Measurements from ENCODE around the gene CYP3A4.
"Not testable (repeated sequence)": the region's sequence is repeated elsewhere in the genome, so short reads cannot be mapped to it uniquely, and the experiment has no call there.

Gene CYP3A4

DNA sequence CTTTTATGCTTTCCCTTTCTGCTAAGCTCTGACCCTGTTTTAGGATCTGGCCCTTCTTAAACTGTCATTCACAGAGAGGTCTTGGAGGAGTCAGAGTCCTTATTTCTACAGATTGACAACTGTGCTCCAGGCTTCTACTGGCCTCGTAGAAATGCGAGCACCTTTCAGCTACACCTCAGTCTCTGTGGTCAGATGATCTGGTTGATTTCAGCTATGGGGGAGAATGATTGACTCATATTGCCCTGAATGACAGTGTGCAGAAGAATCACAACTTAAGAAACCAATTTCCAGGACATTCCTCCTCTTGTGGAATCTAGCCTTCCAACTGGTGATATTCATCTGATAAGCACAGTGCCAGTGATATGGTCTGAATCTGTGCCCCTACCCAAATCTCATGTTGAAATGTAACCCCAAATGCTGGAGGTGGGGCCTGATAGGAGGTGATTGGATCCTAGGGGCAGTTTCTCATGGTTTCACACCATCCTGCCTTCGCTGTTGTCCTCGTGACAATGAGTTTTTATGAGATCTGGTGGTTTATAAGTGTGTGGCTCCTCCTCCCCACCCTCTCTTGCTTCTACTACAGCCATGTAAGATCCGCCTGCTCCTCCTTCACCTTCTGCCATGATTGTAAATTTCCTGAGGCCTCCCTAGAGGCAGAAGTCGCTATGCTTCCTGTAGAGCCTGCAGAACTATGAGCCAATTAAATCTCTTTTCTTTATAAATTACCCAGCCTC, 35.0 kb downstream of the CYP3A4 start:
- no peak for DNase-seq

DNA sequence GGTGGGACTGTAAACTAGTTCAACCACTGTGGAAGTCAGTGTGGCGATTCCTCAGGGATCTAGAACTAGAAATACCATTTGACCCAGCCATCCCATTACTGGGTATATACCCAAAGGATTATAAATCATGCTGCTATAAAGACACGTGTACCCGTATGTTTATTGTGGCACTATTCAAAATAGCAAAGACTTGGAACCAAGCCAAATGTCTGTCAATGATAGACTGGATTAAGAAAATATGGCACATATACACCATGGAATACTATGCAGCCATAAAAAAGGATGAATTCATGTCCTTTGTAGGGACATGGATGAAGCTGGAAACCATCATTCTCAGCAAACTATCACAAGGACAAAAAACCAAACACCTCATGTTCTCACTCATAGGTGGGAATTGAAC, 37.1 kb downstream of the CYP3A4 start:
- DNase-seq, result not testable (repeated sequence)

DNA sequence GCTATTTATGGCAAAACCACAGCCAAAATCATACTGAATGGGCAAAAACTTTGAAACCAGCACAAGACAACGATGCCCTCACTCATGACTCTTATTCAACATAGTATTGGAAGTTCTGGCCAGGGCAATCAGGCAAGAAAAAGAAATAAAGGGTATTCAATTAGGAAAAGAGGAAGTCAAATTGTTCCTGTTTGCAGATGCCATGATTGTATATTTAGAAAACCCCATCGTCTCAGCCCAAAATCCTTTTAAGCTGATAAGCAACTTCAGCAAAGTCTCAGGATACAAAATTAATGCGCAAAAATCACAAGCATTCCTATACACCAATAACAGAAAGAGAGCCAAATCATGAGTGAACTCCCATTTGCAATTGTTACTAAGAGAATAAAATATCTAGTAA, 38.6 kb downstream of the CYP3A4 start:
- DNase-seq, result not testable (repeated sequence)

DNA sequence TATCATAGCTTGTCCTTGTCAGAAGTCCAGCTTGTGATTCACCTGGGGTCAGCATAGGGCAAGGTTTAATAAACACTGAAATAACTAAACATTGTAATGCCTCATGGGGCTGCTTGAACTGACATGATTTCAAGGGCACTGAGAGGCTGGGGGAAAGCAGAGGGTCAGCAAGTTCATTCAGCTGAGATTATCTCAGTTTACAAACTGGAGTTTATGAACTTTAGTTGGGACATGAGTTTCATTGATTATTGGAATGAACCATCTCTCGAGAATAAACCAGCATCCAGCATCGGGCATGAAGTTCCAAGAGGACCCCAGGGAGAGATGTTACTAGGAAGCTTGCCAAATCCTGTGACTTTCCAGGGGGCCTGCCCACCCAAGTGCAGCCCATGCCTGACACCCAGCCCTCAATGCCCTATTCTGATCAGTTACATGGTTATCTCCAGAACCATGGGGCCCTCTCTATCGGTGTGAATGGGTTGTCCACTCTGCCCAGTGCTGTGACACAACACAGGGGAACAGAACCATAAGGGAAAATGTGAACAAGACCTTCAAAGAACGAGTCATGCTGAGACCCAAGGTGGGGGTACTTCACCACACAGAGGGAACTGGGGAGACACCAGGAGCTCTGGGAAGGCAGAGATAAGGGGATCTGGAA, 41.1 kb downstream of the CYP3A4 start:
- DNase-seq, result no peak

DNA sequence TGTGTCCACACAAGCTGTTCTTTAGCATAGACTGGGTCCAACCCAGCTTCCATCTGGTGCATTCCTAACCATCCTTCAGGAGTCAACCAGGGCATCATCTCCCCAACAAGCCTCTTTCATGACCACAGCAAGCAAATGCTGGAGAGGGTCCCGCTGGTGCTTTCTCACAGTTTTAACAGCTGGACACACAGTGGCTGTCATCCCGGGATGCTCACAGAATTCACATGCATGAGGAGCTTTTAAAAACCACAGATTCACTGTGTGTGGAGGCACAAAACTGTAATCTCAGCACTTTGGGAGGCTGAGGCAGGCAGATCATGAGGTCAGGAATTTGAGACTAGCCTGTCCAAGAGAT, 42.6 kb downstream of the CYP3A4 start:
- DNase-seq, result no peak

DNA sequence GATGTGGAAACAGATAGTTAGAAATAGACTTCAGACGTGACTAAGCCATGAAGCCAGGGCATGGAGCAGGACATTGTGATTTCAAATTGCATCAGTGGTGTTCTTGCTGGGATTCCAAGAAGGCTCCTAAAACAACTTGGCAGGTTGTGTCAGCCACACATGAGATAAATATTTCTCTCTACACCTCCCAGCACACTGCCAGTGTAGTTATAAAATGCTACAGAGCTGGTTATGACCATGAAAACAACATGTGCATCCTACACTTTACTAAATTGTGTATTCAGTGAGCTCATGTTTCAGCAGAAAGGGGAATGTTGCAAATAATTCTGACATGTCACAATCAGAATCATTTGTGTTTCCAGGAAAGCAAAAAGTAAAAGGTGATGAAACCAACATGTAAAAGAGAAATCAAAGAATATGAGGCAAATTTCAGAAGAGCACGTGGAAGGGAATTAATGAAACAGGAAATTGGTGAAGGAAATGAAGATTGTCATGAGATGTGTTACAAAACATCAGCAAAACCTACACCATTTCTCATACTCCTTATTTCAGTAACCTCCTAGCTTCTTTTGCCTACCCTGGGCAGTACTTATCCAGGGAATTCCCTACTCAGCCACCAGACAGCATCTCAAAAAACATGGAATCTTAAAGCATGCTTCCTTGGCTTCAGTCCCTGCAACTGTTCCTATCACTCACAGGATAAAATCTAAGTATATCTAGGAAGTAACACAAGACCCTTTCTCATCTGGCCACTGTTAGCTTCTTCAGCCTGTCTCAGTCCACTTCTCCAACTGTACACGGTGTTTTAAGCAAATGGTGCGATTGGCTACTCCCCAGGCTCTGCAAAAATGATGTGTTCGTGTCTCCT, 43.2 kb downstream of the CYP3A4 start:
- no peak for DNase-seq

DNA sequence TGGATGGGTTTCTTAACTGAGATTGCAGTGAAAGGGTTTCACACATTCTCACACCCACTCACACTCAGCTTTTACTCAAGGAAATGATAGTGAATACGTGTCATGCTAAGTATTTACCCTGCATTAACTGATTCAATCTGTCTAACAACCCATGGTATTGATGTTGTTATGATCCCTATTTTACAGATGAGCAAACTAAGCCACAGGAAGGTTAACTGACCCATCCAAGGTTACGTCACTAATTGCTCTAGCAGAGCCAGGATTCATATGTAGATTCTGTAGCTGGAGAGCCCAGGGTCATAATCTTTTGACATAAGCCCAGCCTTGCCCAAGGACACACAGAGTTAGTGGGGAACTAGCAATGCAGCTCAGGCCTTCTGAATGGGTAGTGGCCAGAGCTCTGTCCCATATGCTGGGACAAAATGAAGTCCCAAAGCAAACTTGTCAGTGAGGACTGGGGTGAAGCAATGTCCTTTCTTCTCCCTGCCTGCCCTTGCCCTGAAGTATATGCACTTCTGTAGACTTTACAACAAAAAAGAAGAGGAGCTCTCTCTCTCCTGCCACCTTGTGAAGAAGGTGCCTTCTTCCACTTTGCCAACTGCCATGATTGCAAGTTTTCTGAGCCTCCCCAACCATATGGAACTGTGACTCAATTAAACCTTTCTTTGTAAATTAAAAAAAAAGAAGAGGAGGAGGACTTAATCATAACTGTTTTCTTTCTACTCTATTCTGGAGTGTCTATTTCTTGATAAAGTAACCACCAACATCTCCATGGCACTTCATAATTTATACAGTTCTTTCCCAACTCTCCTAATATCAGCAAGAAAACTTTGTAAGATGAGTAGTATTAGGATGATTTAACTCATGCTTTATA, 44.0 kb downstream of the CYP3A4 start:
- no peak for DNase-seq

DNA sequence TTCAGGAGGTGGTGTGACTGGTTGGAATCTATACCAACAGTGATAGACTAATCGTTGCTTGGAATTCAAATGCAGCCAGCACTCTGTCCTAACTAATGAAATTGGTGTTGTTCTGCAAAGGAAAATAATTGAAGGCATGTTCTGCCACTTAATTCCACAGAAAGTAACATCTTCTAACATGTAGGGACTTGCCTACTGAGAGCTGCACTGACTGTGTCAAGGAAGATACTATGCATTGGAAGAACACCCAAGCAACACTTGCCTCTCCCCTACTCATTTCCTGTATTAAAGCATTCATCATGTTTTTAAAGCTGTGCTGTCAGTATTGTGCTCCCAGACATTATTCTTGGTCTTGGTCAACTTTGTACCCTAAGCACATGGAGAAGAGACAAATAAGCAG, 46.3 kb downstream of the CYP3A4 start:
- no peak for DNase-seq

DNA sequence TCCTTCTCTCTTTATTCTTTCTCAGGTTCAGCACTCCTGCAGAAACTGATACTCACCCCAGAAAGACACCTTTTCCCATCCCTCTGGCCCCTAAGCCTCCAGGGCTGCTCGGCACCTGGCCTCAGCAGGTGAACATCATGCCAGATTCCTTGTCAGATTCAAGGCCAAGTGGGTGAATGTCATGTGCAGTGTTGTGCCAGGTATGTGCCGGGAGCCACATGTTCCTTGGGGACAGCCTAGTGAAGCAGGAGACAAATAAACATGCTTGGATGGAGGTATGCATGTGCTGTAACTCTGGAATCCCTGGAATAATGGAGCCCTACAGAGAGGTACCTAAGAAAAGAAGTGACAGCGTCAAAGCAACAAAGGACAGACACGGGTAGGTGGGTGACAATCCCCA, 47.3 kb downstream of the CYP3A4 start:
- DNase-seq, result not testable (repeated sequence)

DNA sequence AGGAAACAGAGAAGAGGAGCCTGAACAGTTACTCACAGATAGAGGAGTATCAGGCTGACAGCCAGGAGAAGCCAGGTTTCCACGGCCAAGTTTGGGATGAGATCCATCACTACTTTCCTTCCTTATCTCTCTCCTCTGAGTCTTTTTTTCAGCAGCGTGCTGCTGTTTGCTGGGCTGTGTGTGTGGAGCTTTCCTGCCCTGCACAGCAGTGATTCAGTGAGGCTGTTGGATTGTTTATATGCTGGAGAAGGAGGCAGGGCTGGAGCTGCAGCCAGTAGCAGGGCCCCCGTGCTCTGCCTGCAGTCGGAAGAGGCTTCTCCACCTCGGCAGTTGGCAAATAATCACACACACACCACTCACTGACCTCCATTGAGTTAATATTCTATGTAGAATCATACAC, 49.0 kb downstream of the CYP3A4 start, which contains the start of gene CYP3A7:
CYP3A7 (minus strand) TSS at position 210 of the 400 bp plus-strand sequence; CDS start at position 107, 103 bp downstream.
- DNase-seq, result no peak

DNA sequence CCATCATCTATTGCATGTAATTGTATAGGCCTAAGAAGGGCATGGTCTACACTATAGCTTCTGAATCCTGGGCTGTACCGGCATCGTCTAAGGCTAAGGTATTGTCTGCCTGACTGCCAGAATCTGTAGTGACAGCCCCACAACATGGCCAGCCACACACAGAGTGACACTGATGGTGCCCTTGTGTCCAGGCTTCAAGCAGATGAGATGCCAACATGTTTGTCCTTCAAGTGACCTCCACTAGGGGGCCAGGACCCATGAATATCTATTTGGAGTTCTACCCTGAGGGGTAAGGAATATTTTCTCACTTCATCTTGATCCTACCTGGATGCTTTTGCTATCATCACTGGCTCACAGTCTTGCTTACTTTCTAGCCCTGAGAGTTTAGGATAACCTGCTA, 50.5 kb downstream of the CYP3A4 start:
- no peak for DNase-seq

DNA sequence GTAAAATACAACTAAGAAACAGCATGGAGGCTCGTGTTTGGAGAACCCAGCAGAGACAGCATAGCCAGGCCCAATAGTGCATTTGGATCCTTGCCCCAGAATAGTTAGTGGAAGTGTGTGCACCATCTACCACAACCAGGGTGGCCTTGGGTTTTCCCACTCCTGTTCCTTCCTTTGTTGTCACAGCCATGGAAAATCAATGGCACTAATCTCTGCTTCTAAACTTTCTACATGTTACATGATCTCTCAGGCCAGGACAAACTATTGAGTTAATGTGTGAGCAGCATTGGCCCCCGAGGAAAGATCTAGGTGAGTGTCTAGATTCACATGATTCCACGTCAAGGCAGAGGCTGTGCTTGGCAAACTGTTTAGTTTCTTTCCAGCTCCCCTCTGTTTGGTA, 51.0 kb downstream of the CYP3A4 start:
- DNase-seq, result no peak

DNA sequence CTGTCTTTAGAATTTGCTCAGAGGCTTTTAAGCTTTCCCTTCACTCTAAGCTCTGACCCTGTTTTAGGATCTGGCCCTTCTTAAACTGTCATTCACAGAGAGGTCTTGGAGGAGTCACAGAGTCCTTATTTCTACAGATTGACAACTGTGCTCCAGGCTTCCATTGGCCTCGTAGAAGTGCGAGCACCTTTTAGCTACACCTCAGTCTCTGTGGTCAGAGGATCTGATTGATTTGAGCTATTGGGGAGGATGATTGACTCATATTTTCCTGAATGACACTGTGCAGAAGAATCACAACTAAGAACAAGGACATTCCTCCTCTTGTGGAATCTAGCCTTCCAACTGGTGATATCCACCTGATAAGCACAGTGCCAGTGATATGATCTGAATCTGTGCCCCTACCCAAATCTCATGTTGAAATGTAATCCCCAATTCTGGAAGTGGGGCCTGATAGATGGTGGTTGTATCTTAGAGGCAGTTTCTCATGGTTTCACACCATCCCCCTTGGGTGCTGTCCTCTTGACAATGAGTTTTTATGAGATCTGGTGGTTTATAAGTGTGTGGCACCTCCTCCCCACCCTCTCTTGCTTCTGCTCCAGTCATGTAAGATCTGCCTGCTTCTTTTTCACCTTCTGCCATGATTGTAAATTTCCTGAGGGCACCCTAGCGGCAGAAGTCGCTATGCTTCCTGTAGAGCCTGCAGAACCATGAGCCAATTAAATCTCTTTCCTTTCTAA, 52.2 kb downstream of the CYP3A4 start:
- DNase-seq, result no peak

DNA sequence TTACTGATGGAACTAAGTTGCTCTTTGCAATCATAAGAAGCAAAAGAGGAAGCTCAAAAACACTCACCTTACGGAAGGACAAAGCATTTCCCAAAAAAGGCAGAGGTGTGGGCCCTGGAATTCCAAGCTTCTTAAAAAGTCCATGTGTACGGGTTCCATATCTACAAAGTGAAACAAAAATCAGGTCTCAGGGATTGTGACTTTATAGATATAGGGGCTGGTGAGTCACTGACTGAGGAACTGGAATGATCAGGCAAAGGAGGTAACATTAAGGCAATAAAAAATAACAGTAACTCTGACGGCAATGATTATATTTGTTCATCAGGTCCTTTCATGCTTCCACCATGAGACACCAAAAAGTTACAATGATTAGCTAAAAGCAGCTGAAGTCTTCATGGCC, 53.0 kb downstream of the CYP3A4 start:
- no peak for DNase-seq

DNA sequence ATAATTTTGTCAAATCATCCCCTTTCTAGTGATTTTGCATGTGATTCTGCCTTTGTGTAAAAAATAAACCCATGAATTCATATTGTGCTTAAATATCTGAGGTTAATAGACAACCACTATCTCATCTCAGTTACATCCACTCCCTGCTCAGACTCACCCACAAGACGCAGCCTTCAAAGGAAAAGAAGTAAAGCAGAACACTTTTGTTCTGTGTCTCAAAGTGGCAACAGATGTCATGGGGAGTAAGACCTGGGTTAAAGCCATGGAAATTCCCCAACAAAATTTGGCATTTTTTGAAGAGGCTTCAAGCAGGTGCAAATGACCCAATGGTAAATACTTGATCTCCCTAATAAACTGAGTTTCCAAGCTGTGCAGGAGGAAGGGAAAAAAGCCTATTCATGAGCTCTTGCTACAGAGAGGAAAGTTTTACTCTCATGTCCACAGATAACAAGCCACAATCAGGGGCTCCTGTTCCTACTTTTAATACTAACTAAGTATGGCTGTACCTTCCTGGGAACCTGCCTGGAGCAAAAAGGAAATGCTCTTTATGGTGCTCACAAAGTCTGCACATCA, 53.7 kb downstream of the CYP3A4 start:
- no peak for DNase-seq

DNA sequence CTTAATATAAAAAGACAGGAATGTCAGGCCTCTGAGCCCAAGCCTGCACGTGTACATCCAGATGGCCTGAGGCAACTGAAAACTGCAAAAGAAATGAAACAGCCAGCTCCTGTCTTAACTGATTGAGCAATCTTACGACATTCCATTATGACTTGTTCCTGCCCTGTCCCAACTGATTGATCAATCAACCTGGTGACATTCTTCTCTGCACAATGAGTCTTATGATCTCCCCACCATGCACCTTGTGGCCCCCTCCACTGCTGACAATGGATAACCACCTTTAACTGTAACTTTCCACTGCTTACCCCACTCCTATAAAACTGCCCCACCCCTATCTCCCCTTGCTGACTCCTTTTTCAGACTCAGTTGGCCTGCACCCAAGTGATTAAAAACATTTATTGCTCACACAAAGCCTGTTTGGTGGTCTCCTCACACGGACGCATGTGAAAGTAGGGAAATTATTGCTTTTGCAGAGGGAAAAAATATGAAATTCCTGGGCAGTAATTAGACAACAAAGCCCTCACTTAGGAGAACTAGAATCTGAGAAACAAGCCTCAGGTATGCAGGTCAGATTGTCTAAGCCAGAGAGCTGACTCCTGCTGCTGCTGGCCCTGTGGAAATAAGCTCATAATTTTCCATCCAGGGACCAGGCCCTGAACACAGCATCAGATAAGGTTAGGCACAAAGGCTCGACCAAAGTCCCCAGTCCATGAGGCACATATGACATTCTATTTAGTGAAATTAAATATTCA, 54.3 kb downstream of the CYP3A4 start:
- DNase-seq, result no peak

DNA sequence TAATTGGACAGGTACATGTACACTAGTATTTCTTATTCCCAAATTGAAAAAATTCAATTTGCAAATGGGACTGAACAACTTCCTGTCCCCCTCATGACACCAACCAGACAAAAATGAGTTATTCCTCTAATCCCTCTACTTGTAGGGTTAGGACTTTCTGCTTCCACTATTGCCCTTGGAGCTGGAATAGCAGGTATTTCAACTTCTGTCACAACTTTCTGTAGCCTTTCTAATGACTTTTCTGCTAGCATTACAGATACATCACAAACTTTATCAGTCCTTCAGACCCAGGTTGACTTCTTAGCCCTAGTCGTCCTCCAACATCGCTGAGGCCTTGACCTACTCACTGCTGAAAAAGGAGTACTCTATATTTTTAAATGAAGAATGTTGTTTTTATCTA, 55.4 kb downstream of the CYP3A4 start:
- no peak for DNase-seq

DNA sequence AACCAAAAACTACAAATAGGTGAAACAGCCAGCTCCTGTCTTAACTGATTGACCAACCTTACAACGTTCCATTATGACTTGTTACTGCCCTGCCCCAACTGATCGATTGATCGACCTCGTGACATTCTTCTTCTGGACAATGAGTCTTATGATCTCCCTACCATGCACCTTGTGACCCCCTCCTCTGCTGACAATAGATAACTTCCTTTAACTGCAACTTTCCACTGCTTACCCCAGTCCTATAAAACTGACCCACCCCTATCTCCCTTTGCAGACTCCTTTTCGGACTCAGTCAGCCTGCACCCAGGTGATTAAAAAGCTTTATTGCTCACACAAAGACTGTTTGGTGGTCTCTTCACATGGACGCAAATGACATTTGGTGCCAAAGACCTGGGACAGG, 60.8 kb downstream of the CYP3A4 start:
- not testable (repeated sequence) for DNase-seq

DNA sequence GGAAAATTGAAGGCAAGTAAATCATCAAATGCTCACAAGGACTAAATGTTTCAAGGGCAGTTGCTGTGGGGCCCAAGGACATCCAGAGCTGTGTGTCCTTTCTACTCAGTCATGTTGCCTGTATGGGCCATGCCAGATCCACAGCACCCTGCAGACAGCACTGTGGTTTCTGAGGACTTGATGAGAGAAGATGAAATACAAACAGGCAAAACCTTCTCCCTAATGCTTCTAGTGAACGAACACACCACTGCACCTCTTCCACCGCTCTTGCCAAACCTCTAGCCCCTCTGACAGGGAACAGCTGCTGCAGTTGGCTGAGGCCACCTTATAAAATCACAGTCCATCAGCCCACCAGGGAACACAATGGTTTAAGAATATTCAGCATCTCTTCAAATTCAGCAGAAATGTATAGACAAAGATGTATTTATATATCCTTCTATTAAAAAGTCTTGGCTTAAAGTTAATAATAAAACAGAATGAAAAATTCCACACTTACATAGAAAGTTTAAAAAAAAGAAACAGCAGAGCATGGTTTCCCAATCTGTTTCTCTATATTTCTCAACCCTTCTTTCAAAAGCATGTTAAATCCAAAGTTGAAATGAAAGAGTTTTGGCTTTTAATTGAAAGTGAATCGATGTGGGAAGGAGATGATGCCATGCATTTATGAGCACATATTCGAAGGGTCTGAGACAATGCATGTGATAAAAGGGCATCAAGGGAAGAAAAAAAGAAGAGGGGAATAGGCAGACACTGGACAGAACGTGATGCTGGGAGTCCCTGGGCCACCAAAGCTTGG, 63.0 kb downstream of the CYP3A4 start:
- DNase-seq, result no peak

All from cortex of kidney (tissue), 1 donor.